Activated CD4-positive, alpha-beta T cell treated with anti-CD3 and anti-CD28 coated beads, Interleukin-2, Interleukin-4, amounts not matched to agents 100 ng/mL and 50 ng/mL, durations not matched to agents 16 hours and 8 hours (primary cell): ENCODE results near the gene FUT6.

Experiments used
- DNase-seq: peaks from one replicate; pipeline ENCODE4 v3.0.0-alpha.2; 2020; ENCODE audit warnings: low spot score

Gene FUT6

DNA sequence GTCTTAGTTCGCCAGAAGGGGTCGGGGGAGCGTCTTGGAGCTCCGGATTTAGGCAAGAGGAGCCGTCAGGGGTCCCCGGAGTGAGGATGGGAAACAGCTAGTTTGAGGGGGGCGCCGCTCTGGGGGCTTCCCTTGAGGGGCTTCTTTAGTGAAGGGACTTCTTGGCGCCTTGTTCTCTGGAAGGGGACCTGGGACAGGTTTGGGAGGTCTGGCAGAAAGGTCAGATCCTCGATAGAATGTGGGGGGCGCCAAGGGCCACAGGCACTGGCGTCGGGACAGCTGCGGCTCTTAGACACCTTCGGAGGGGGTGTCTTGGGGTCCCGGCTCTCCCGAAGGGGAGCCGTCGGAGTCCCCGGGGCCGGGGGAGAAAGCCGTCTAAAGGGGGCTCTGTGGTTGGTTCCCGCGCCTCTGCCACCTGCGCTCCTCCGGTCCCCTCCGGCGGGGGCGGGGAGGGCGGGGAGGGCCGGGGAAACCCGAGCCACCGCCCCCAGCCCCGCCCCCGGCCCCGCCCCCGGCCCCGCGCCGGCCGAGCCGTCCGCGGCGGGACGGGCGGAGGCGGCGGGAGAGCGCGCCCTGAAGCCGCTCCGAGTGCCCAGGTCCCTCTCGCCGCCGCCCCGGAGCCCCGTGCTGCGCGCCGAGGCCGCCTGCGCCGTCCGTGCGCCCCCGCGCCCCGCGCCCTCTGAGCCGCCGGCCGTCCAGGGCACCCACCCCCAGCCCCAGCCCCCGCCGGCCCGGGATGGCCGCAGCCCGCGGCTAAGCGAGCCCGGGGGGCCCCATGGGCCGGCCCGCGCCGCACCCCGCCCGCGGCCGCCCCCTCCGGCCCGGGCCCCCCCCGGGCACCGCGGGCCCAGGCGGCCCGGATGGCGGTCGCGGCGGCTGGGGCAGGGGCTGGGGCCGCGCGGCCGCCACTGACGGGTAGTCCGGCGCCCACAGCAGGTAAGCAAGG, 34.7 kb downstream of the FUT6 start, which contains the start of gene NRTN:
Gene NRTN, plus strand, starts transcription at position 552 of the 946 bp plus-strand sequence. CDS start 19,099 bp downstream, outside the sequence.
- DNase-seq, result peak; percentile 21

- peak; percentile 95 for DNase-seq
These were observed 35.6 kb downstream of the FUT6 start for GRCh38 chr19:5803752-5804515.

DNA sequence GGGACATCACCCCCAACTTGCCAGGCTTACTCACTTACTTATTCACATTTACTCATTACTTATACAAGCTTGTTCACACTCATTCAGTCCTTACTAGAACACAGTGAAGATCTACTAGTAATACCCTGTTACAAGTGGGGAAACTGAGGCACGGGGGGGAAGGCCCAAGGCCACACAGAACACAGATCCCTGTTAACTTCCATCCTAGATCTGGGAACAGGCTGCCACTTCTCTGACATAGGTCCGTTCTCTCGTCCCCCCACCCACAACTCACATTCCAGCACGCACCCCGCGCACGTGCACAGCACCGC, 36.1 kb downstream of the FUT6 start:
- DNase-seq, result no peak

DNA sequence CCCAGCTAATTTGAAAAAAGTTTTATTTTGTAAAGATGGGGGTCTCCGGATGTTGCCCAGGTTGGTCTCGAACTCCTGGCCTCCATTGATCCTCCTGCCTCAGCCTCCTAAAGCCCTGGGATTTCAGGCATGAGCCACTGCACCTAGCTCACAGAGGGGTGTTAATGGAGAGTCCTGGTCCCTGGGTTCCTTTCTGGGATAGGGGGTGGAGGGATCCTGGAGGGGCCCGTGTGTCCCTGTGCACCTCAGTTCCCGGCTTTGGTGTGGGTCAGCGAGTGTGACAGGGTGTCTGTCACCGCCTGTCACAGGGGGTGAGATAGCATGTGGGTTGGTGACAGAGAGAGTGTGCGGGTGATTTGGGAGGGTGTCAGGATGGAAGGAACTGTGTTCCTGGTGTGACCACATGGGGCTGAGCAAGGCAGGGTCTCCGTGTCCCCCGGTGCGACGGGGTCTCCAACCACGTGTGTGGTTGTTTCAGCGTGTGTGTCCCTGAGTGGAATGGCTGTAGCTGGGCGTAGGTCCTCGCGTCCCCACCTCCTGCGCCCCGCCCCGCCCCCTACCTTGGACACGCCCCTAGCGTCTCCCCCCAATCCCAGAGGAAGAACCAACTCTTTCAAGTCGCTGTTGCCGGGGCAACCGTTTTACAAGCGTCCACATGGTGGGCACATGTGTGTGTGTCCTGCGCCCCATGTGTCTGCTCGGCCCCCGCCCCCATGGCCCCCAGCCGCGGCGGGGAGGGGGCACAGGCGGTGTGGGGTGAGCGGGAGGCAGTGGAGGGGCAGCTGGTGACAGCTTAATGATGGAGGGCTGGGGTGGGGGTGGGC, 37.5 kb downstream of the FUT6 start:
- no peak for DNase-seq

DNA sequence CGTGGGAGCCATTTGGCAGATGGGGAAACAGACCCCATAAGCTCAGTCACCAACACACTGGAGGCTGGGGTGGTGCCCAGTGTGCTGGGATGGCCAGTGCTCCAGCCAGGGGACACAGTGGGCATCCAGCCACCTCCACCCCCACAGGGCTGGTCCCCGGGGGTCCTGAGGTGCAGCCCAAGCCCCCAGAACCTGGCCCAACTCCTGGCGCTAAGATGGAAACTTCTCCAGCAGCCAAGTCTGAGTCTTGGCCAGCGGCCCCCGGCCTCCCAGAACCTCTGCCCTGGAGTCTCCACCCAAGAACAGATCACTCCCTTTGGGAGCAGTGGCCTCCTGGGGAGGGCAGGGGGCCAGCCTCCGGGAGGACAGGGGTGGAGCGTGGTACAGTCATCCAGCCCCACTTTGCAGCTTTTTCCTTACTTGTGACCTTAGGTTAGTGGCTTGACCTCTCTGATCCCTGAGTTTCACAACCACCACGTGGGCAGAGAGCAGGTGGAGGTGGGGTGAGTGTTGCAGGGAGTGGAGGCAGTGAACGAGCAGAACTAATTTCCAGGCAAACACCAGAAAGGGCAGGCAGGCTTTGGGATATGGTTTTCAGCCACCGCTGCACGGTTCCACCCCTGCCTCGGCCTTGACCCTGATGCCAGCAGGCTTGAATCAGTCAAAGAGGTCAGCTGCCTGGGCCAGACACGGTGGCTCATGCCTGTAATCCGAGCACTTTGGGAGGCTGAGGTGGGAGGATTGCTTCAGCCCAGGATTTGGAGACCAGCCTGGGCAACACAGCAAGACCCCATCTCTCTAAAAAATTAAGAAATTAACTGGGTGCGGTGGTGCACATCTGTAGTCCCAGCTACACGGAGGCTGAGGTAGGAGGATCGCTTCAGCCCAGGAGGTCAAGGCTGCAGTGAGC, 38.9 kb downstream of the FUT6 start:
- DNase-seq, result no peak

DNA sequence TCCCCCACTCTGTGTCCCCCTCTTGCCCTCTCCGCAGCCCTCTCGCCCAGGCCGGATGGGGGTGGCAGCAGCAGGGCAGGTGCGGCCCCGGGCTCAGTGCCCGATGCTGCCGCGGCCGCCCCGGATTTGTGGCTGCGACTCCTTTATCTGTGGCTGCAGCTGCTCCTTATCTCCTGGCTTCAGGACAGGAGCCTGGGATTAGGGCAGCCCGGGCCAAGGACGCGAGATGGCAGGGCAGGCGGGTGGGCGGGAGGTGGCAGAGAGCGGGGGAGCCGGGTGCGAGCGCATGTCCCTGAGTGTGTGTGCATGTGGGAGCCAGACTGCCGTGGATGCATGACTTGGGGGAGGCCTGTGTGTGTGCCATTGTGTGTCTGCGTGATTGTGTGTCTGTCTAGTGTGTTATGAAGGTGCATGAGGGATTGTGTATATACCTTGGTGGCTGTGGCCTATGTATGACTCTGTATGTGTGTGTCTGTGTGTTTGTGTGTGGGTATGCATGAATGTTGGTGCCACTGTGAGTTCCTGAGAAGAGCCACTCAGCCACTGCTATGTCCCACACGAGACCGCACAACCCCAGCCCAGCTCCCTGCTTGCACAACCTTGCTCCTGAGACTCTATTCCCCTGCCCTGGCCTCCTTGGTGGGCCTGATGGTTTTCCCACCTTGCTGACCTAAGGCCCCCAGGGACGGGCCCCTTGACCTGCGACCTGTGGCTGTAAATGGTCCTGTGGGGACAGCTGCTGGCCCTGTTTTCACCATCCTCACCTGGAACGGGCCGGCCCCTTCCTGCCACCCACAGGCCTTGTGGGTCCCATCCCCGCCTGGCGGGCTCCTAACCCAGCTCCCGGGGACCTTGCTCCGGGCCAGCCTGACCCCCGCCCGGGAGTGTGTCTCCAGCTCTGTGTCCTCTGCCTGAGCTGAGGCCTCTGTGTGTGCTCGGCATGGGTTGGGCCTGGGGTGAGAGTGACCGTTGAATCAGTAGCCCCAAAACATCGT, 40.0 kb downstream of the FUT6 start:
- no peak for DNase-seq

DNA sequence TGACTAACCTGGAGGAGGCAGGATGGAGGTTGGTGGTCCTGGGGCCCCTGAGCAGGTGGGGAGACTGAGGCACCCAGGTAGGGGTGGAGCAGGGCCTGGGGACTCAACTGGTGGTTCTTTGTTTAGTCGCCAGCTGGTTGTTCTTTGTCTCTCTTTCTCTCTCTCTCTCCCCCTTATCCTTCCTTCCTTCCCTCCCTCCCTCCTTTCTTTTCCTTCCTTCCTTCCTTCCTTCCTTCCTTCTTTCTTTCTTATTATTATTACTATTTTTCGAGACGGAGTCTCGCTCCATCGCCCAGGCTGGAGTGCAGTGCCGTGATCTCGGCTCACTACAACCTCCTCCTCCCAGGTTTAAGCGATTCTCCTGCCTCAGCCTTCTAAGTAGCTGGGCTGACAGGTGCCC, 41.3 kb downstream of the FUT6 start:
- no peak for DNase-seq

- no peak for DNase-seq
These were observed 44.1 kb downstream of the FUT6 start for GRCh38 chr19:5795382-5795919.

- no peak for DNase-seq
These were observed 46.3 kb downstream of the FUT6 start for GRCh38 chr19:5793188-5793587.

GRCh38 chr19:5792224-5792623, 47.3 kb downstream of the FUT6 start:
- no peak for DNase-seq

DNA sequence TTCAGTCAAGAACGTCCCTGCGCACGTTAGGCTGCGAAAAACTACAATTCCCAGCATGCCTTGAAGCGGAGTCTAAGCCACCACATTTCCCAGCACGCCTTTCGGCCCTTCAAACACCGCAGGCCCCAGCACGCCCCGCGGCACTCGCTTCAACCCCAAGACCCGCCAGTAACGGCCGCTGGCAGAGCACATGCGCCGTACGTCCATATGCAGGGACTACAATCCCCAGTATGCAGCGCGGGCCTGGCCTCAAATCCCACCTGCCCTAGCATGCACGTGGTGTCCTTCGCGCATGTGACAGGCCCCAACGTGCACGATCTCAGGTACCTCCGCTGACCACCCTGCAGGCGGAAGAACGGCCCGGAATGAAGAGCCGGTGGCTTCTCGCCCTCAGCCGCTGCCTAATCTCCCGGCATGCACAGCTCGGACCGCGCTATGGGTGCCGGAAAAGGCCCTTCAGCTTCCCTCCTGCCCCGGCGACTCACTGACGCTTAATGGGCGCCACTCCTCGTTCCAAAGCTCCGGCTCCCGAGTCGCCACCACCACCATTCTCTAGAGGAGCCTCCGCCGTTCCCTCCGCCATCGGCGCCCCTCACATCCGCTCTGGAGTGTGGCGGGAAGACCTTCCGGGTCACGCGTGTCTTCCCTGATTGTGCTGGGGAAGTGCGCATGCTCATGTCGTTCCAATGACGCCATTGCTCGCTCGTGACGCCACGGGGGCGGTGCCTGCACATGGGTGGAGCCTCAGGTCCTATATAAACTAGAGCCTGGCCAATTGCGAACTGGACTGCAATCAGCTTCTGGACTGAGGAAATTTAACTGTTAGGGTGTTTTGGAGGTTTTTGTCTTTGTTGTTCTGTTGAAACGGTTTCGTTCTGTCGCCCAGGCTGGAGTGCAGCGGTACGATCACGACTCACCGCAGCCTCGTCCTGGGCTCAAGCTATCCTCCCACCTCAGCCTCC, 48.7 kb downstream of the FUT6 start, which contains the start of gene DUS3L:
Gene DUS3L, minus strand, starts transcription at position 605 of the 962 bp plus-strand sequence. Its CDS starts 22 bp downstream, at position 583.
- peak; percentile 98 for DNase-seq

GRCh38 chr19:5789886-5790558, 49.5 kb downstream of the FUT6 start:
- DNase-seq, result no peak

DNA sequence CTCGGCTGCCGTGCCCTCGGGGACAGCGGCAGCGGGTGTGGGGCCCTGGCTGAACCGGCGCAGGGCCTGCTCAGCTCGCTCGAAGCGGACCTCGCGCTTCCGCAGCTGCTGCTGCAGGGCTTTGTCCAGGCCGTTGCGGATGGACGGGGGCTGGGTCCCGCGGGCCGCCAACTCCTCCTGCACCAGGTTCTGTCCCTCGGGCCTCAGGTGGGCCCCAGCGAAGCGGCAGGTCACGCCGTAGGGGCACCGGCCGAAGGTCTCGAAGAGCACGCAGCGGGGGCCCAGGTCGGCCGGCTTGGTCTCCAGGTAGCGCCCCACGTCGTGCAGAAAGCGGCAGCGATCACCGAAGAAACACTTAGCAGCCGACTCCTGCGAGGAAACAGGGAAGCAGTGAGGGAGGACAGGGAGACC, 50.1 kb downstream of the FUT6 start:
- no peak for DNase-seq

DNA sequence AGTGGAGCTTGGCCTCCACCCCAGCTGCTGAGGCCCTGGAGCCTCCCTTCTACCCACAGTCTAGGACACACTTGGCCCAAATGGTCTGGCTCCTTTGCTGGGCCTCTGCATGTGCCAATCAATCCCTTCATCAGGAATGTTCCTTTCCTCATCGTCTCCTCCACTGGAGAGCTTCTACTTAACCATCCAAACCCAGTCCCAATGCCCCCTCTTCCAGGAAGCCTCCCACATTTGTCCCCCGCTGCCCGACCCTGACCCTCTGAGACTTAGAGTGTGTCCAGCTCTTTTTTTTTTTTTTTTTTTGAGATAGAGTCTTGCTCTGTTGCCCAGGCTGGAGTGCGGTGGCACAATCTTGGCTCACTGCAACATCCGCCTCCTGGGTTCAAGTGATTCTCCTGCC, 51.1 kb downstream of the FUT6 start:
- no peak for DNase-seq

GRCh38 chr19:5787409-5788182, 51.9 kb downstream of the FUT6 start:
- DNase-seq, result no peak

DNA sequence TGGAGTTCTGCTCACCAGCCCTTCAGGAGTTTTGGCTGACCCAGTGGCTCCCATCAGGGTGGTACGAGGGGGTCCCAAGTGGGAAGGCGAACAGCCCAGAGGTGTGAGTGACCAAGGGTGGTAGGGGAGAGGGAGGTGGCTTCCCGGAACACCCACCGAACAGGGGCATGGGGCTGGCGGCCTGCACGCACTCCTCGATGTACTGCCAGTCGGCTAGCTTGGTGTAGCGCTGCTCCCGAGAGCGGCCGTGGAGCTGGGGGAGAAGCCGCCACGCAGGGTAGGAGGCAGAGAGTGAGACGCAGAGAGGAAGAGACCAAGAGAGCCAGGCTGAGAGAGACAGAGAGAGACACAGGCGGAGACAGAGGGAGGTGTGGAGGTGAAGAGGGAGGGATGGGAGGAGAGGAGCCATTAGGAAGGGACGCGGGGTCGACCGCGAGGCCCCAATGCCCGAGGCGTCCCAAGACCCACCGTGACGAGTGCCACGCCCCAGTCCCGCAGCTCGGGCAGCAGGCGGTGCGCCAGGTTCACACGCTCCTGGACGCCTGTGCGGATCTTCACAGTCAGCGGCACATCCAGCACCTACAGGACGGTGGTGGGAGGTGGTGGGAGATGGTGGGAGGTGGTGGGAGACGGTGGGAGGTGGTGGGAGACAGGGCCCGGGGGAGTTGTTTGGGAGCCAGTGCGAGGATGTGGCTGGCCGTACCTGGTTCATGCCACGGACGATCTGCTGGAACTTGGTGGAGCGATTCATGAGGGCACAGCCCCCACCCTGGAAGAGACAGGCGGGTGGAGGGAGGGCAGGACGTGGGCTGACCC, 52.7 kb downstream of the FUT6 start:
- no peak for DNase-seq
